CD8-positive, alpha-beta memory T cell (primary cell): ENCODE results near the gene TTC38. TPM values are rescaled to one million over a fixed set of nuclear protein-coding genes. Genes with fewer than 3 reads are reported as not detected.

Experiments
- CTCF ChIA-PET: fragments of 350-600 bp; sonication (Branson Sonifier 250); formaldehyde crosslinking; loops from one replicate; lab custom pipeline; 2021; ENCODE audit warnings: antibody characterized with exemption; lab: Charles Lee
- POLR2A ChIA-PET: fragments of 350-600 bp; sonication (Branson Sonifier 250); formaldehyde crosslinking; loops from one replicate; lab custom pipeline; 2021; ENCODE audit warnings: antibody characterized with exemption; lab: Charles Lee
- DNase-seq, 5 donors: peaks; one replicate each; pipeline versions ENCODE4 v3.0.0 to v3.0.0-alpha.2; 2020 to 2022; ENCODE audit warnings: mixed read lengths in 1 of 5
- H3K27ac ChIP-seq: one replicate; pipeline ENCODE4 v1.7.0; 2013; ENCODE audit warnings: low read depth, mild to moderate bottlenecking, low read length, moderate library complexity
- H3K27me3 ChIP-seq: 2 replicates; pipeline ENCODE4 v1.7.0; 2013; ENCODE audit warnings: low read length, mild to moderate bottlenecking; ENCODE audit not compliant: insufficient read depth, poor library complexity, severe bottlenecking
- H3K36me3 ChIP-seq: 2 replicates; pipeline ENCODE4 v1.7.0; 2013; ENCODE audit warnings: mild to moderate bottlenecking, low read length, moderate library complexity; ENCODE audit not compliant: insufficient read depth
- H3K4me1 ChIP-seq: 2 replicates; pipeline ENCODE4 v1.7.0; 2013; ENCODE audit warnings: mild to moderate bottlenecking, low read length, moderate library complexity; ENCODE audit not compliant: insufficient read depth
- H3K4me3 ChIP-seq: 2 replicates; pipeline ENCODE4 v1.7.0; 2013; ENCODE audit warnings: mild to moderate bottlenecking, low read length
- H3K9me3 ChIP-seq: 2 replicates; pipeline ENCODE4 v1.7.0; 2013; ENCODE audit warnings: mild to moderate bottlenecking, low read length
- H3K27ac Mint-ChIP-seq, 8 donors: one replicate each; pipeline ENCODE4 v1.8.0; 2020 to 2021; ENCODE audit warnings: mixed read lengths in 8 of 8, mild to moderate bottlenecking in 6 of 8, inconsistent platforms in 3 of 8, moderate library complexity in 3 of 8
- H3K27me3 Mint-ChIP-seq, 2 donors: one replicate each; pipeline ENCODE4 v1.8.0; 2020 to 2021; ENCODE audit warnings: mixed read lengths in 2 of 2, mild to moderate bottlenecking in 1 of 2, moderate library complexity in 1 of 2
- H3K36me3 Mint-ChIP-seq, 3 donors: one replicate each; pipeline ENCODE4 v1.8.0; 2020 to 2021; ENCODE audit warnings: mixed read lengths in 3 of 3, inconsistent platforms in 1 of 3, mild to moderate bottlenecking in 1 of 3
- H3K4me1 Mint-ChIP-seq, 3 donors: one replicate each; pipeline ENCODE4 v1.8.0; 2020 to 2021; ENCODE audit warnings: mixed read lengths in 3 of 3, inconsistent platforms in 1 of 3, mild to moderate bottlenecking in 1 of 3
- H3K4me3 Mint-ChIP-seq, 7 donors: one replicate each; pipeline ENCODE4 v1.8.0; 2020 to 2021; ENCODE audit warnings: mixed read lengths in 7 of 7, mild to moderate bottlenecking in 6 of 7, moderate library complexity in 4 of 7, inconsistent platforms in 2 of 7
- H3K9me3 Mint-ChIP-seq, 5 donors: one replicate each; pipeline ENCODE4 v1.8.0; 2020 to 2022; ENCODE audit warnings: mixed read lengths in 5 of 5, mild to moderate bottlenecking in 3 of 5, moderate library complexity in 2 of 5, inconsistent platforms in 1 of 5
- polyA plus RNA-seq: library from polyadenylated mRNA; unstranded; fragments of 300-500 nt; fragmentation: Illumina TruSeq; gene quantifications from one replicate; pipeline ENCODE4 v1.2.3, GENCODE V29; 2021
- total RNA-seq, 2 experiments: library from RNA; stranded (reverse); gene quantifications; one replicate each; pipeline ENCODE4 v1.2.3, GENCODE V29; 2021

TTC38 gene
- total and polyA plus RNA-seq, 3 experiments from 2014 or later, result 15.6 to 20.0 (median 17.4) TPM

GRCh38 chr22:46327691-46328465 lies 60.1 kb downstream of the TTC38 start:
- POLR2A ChIA-PET, result no interaction called here
- CTCF ChIA-PET, result no interaction called here
- H3K36me3 ChIP-seq, result no peaks in the 10 kb centered on the region

GRCh38 chr22:46328797-46329196 lies 61.0 kb downstream of the TTC38 start:
- Histone ChIP-seq H3K27me3 (no peaks in the 10 kb centered on the region), H3K4me3 (no peak overlapping the region), H3K27ac (no peak overlapping the region), H3K9me3 (no peaks in the 10 kb centered on the region), H3K36me3 (no peaks in the 10 kb centered on the region), H3K4me1 (no peaks in the 10 kb centered on the region)
- H3K9me3 Mint-ChIP-seq, result no peaks in the 10 kb centered on the region
- no peak overlapping the region for H3K4me3 Mint-ChIP-seq
- peak in 1 of 5 donors; percentile 19 for DNase-seq
- H3K27me3 Mint-ChIP-seq, result no peaks in the 10 kb centered on the region
- no peaks in the 10 kb centered on the region for H3K4me1 Mint-ChIP-seq
- ChIA-PET CTCF (interaction anchor here (0.6 kb wide), 1 partner anchor 134 kb away, joined by 3 read pairs; no protein-coding TSS in a partner anchor), POLR2A (no interaction called here)
- H3K36me3 Mint-ChIP-seq, result no peaks in the 10 kb centered on the region
- no peak overlapping the region for H3K27ac Mint-ChIP-seq

More at GRCh38 chr22:46327691-46328465, 60.1 kb downstream of the TTC38 start:
- H3K27me3 ChIP-seq, result no peaks in the 10 kb centered on the region
- H3K4me3 Mint-ChIP-seq, result no peak overlapping the region
- H3K4me1 ChIP-seq, result no peaks in the 10 kb centered on the region
- H3K4me3 ChIP-seq, result no peak overlapping the region
- no peak overlapping the region for H3K27ac Mint-ChIP-seq
- DNase-seq, result peak in 1 of 5 donors; percentile 26
- H3K9me3 Mint-ChIP-seq, result no peaks in the 10 kb centered on the region
- no peaks in the 10 kb centered on the region for H3K4me1 Mint-ChIP-seq
- no peak overlapping the region for H3K27ac ChIP-seq
- H3K9me3 ChIP-seq, result no peaks in the 10 kb centered on the region
- H3K36me3 Mint-ChIP-seq, result no peaks in the 10 kb centered on the region
- no peaks in the 10 kb centered on the region for H3K27me3 Mint-ChIP-seq

- ChIA-PET POLR2A (no interaction called here), CTCF (no interaction called here)
- no peak for DNase-seq
- no peak overlapping the region for H3K4me3 Mint-ChIP-seq
- Histone ChIP-seq H3K36me3 (no peaks in the 10 kb centered on the region), H3K27ac (no peak overlapping the region), H3K27me3 (no peaks in the 10 kb centered on the region), H3K4me1 (no peaks in the 10 kb centered on the region), H3K9me3 (no peaks in the 10 kb centered on the region), H3K4me3 (no peak overlapping the region)
- peak overlapping the region in 1 of 8 donors; percentile 38 for H3K27ac Mint-ChIP-seq
- H3K9me3 Mint-ChIP-seq, result no peaks in the 10 kb centered on the region
- H3K4me1 Mint-ChIP-seq, result peaks cover 0 to 4% (median 4%) of the 10 kb centered on the region in 3 donors
- no peaks in the 10 kb centered on the region for H3K27me3 Mint-ChIP-seq
- H3K36me3 Mint-ChIP-seq, result no peaks in the 10 kb centered on the region
Observed at GRCh38 chr22:46329616-46330015, 61.8 kb downstream of the TTC38 start.

GRCh38 chr22:46330426-46330825 lies 62.6 kb downstream of the TTC38 start:
- Histone ChIP-seq H3K27me3 (no peaks in the 10 kb centered on the region), H3K27ac (no peak overlapping the region), H3K9me3 (no peaks in the 10 kb centered on the region), H3K4me3 (no peak overlapping the region), H3K4me1 (no peaks in the 10 kb centered on the region), H3K36me3 (no peaks in the 10 kb centered on the region)
- no peak overlapping the region for H3K4me3 Mint-ChIP-seq
- no peaks in the 10 kb centered on the region for H3K9me3 Mint-ChIP-seq
- H3K4me1 Mint-ChIP-seq, result peaks cover 2 to 11% (median 9%) of the 10 kb centered on the region in 3 donors
- POLR2A ChIA-PET, result no interaction called here
- H3K27ac Mint-ChIP-seq, result no peak overlapping the region
- H3K27me3 Mint-ChIP-seq, result no peaks in the 10 kb centered on the region
- DNase-seq, result no peak
- peaks cover 0 to 3% (median 0%) of the 10 kb centered on the region in 3 donors for H3K36me3 Mint-ChIP-seq
- CTCF ChIA-PET, result no interaction called here

- Mint-ChIP-seq H3K4me1 (peaks cover 6 to 15% (median 13%) of the 10 kb centered on the region in 3 donors), H3K27ac (no peak overlapping the region), H3K27me3 (no peaks in the 10 kb centered on the region), H3K4me3 (no peak overlapping the region), H3K36me3 (peaks cover 0 to 8% (median 0%) of the 10 kb centered on the region in 3 donors), H3K9me3 (no peaks in the 10 kb centered on the region)
- H3K27me3 ChIP-seq, result no peaks in the 10 kb centered on the region
- peaks cover 2% of the 10 kb centered on the region for H3K4me1 ChIP-seq
- H3K9me3 ChIP-seq, result no peaks in the 10 kb centered on the region
- no peaks in the 10 kb centered on the region for H3K36me3 ChIP-seq
- H3K27ac ChIP-seq, result no peak overlapping the region
- CTCF ChIA-PET, result interaction anchor here (0.9 to 1.4 kb wide), 2 partner anchors 54 to 325 kb away, joined by 3 read pairs; no protein-coding TSS in a partner anchor
- no peak overlapping the region for H3K4me3 ChIP-seq
- POLR2A ChIA-PET, result no interaction called here
- no peak for DNase-seq
Observed at GRCh38 chr22:46331496-46331895, 63.7 kb downstream of the TTC38 start.

DNA sequence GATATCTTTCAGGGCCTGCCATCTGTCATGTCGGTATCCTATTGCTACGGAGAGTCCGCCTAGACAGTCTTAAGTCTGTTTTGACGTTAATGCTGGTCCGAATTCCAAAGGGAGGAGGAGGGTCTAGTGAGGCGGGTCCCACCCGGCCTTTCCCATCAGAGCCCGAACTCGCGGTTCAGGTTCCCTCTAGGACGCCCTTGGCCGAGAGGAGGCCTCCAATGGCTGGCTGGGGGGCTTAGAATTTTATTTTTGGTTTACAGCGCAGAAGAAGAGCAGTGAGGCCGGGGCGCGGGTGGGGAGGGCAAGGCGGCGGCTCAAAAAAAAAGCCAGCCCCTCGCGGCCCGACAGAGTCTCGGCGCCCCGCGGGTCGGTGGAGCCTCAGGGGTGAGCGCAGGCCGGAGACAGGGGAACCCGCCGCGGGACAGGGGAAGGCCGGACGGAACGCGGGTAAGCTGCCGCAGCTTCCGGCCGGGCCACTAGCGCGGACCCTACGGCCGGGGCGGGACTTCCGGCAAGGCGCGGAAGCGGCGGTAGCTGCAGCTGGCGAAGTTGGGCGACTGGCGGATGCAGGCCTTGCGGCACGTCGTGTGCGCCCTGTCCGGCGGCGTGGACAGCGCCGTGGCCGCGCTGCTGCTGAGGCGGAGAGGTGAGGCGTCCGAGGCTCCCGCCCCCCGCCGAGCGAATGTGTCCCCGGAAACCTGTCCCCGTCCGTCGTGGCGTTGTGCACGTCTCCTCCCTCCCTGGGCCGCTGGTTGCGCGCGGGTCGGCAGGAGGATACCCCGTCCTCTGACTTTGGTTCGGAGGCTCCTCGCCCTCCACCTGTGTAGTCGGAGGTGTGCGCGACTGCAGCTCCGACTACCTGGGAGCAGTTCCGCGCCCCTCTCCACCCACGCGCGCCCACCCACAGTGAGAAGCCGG lies 67.7 kb downstream of the TTC38 start, which contains the start of gene TRMU:
TSS of gene TRMU (plus strand) at position 514 of the 918 bp plus-strand sequence. CDS start at position 565, 51 bp downstream.
- peak; percentile 60 to 74 (median 61) for DNase-seq
- no peaks in the 10 kb centered on the region for H3K9me3 Mint-ChIP-seq
- H3K4me1 Mint-ChIP-seq, result peaks cover 36 to 48% (median 47%) of the 10 kb centered on the region in 3 donors
- Histone ChIP-seq H3K36me3 (peaks cover 17% of the 10 kb centered on the region), H3K27ac (peak within 1 kb of the TSS; percentile 65), H3K9me3 (no peaks in the 10 kb centered on the region), H3K4me3 (peak within 1 kb of the TSS; percentile 58), H3K27me3 (no peaks in the 10 kb centered on the region), H3K4me1 (peaks cover 9% of the 10 kb centered on the region)
- H3K36me3 Mint-ChIP-seq, result peaks cover 6 to 43% (median 12%) of the 10 kb centered on the region in 3 donors
- H3K27me3 Mint-ChIP-seq, result no peaks in the 10 kb centered on the region
- H3K4me3 Mint-ChIP-seq, result peak within 1 kb of the TSS; percentile 90 to 97 (median 94)
- ChIA-PET POLR2A (interaction anchor here (1.0 kb wide), 1 partner anchor 427 kb away, joined by 3 read pairs; the partner anchor contains the start of gene TBC1D22A), CTCF (interaction anchor here (1.0 kb wide), 1 partner anchor 207 kb away, joined by 3 read pairs; no protein-coding TSS in a partner anchor)
- H3K27ac Mint-ChIP-seq, result peak within 1 kb of the TSS; percentile 71 to 98 (median 94)

DNA sequence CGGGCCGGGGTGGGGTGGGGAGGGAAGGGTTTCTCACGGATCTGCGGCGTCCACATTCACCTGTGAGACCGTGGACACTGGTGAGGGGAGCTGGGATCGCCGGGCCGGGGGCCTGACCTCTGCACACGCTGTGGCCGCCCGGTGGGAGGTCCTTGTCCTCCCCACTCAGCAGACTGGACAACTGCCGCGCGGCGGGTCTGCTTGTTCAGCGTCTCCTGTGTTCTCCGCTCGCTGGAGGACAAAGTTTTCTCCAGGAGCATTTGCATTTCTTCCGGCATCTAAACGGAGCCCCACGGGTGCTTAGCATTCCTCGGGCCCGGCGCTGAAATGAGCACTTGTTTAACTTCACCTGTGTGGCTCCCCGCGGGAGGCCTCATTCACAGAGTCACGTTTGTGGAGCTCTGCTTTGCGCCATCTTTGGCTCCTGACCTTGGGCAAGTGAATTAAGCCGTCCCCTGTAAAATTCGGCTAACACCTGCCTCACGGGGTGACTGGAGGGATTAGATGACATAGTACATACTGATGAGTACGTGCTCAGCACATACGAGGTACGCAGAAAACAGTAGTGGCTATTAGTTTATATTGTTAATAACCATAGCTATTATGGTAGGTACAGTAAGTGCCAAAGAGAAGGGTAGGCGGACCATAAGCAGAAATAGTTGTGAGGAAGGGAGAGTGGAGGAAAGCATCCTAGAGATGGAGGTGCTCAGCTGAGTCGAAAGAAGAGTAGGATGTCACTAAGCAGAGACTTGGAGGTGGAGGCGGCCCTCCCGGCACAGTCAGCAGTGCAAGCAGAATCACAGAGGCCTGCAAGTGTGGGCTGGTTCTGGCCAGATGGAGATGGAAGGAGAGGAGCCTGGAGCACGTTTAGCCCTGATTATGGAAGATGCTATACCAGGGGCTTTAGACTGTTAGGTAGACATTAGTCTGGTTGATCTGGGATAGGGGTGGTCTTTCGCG lies 68.6 kb downstream of the TTC38 start:
- Mint-ChIP-seq H3K27ac (peak overlapping the region; percentile 51 to 98 (median 92)), H3K27me3 (no peaks in the 10 kb centered on the region), H3K4me1 (peaks cover 36 to 54% (median 53%) of the 10 kb centered on the region in 3 donors), H3K9me3 (no peaks in the 10 kb centered on the region), H3K4me3 (peak overlapping the region; percentile 90 to 97 (median 94)), H3K36me3 (peaks cover 6 to 50% (median 12%) of the 10 kb centered on the region in 3 donors)
- Histone ChIP-seq H3K27me3 (no peaks in the 10 kb centered on the region), H3K9me3 (no peaks in the 10 kb centered on the region), H3K4me3 (peak overlapping the region; percentile 58), H3K4me1 (peaks cover 9% of the 10 kb centered on the region), H3K36me3 (peaks cover 20% of the 10 kb centered on the region), H3K27ac (peak overlapping the region; percentile 65)
- ChIA-PET POLR2A (interaction anchor here (0.5 to 1.0 kb wide), 2 partner anchors 155 to 426 kb away, joined by 3 read pairs; partner anchors contain the start of gene TBC1D22A), CTCF (interaction anchor here (0.9 to 1.2 kb wide), 3 partner anchors 208 to 330 kb away, joined by 3 read pairs; no protein-coding TSS in a partner anchor)
- DNase-seq, result peak in 1 of 5 donors; percentile 41
